HG02588 (cell line): ENCODE results near the gene FAM200B.

Experiments
- ATAC-seq: cut with Tn5 transposase; IDR thresholded peaks from one replicate; pipeline ENCODE4 v1.9.1; 2021; ENCODE audit warnings: mild to moderate bottlenecking, moderate library complexity; ENCODE audit not compliant: unreplicated experiment

FAM200B gene

GRCh38 chr4:15681372-15682241 is at the start of gene FAM200B:
TSS of gene FAM200B (plus strand) at chr4:15681827. CDS start at chr4:15686978, 5,151 bp downstream.
- peak; percentile 94 for ATAC-seq

- ATAC-seq, result no peak
Observed at GRCh38 chr4:15636818-15637217, 44.8 kb upstream of the FAM200B start.

GRCh38 chr4:15638418-15638817 is 43.2 kb upstream of the FAM200B start:
- ATAC-seq, result no peak

GRCh38 chr4:15648600-15648999 is 33.0 kb upstream of the FAM200B start:
- ATAC-seq, result peak; percentile 42

- ATAC-seq, result peak; percentile 38
Observed at GRCh38 chr4:15649914-15650545, 31.6 kb upstream of the FAM200B start.

- no peak for ATAC-seq
Observed at GRCh38 chr4:15651676-15652075, 30.0 kb upstream of the FAM200B start.

- no peak for ATAC-seq
Observed at GRCh38 chr4:15652191-15652590, 29.4 kb upstream of the FAM200B start.

- no peak for ATAC-seq
Observed at GRCh38 chr4:15652841-15653240, 28.8 kb upstream of the FAM200B start.

GRCh38 chr4:15653420-15653819 is 28.2 kb upstream of the FAM200B start:
- ATAC-seq, result no peak

GRCh38 chr4:15653864-15654592 is 27.6 kb upstream of the FAM200B start:
- no peak for ATAC-seq

GRCh38 chr4:15654593-15655222 is 26.9 kb upstream of the FAM200B start:
- ATAC-seq, result peak; percentile 44

- peak; percentile 73 for ATAC-seq
Observed at GRCh38 chr4:15655223-15656037, 26.2 kb upstream of the FAM200B start, which contains the start of gene FBXL5. TSS of gene FBXL5 (minus strand) at chr4:15655357. CDS start at chr4:15655287, 70 bp downstream.

- no peak for ATAC-seq
Observed at GRCh38 chr4:15656038-15656470, 25.6 kb upstream of the FAM200B start.

- ATAC-seq, result no peak
Observed at GRCh38 chr4:15657366-15657765, 24.3 kb upstream of the FAM200B start.

- no peak for ATAC-seq
Observed at GRCh38 chr4:15658136-15658770, 23.4 kb upstream of the FAM200B start.

GRCh38 chr4:15658781-15659180 is 22.8 kb upstream of the FAM200B start:
- no peak for ATAC-seq

GRCh38 chr4:15659768-15660570 is 21.7 kb upstream of the FAM200B start:
- ATAC-seq, result no peak

GRCh38 chr4:15665753-15666365 is 15.8 kb upstream of the FAM200B start:
- ATAC-seq, result no peak
